OCI-LY7 (cell line): ENCODE results near the gene SLC10A3. TPM values are rescaled to one million over a fixed set of nuclear protein-coding genes. Genes with fewer than 3 reads are reported as not detected.

Experiments
- BruUV-seq: library from RNA; stranded (reverse); fragments of 400-500 nt; replicated peaks from 2 replicates; lab custom pipeline; 2021; lab: Mats Ljungman, UMichigan
- CTCF ChIA-PET: fragments of 300-600 bp; sonication (Branson Sonifier 250); formaldehyde crosslinking; loops from one replicate; lab custom pipeline; 2022; ENCODE audit warnings: antibody characterized with exemption; ENCODE audit not compliant: unreplicated experiment; lab: Charles Lee
- POLR2A ChIA-PET: fragments of 300-600 bp; sonication (Branson Sonifier 250); formaldehyde crosslinking; loops from one replicate; lab custom pipeline; 2022; ENCODE audit warnings: antibody characterized with exemption; lab: Charles Lee
- DNase-seq: peaks from one replicate; pipeline ENCODE4 v3.0.0-alpha.2; 2015; ENCODE audit warnings: low spot score
- H2AFZ ChIP-seq: fragments of 200-600 bp; sonication (generic), shearing (Covaris generic); 2 replicates; pipeline ENCODE4 v1.6.1; 2014; ENCODE audit warnings: mild to moderate bottlenecking, antibody characterized with exemption, low read length, moderate library complexity
- H3K27ac ChIP-seq: fragments of 200-600 bp; sonication (generic); 2 replicates; pipeline ENCODE4 v1.5.1; 2014; ENCODE audit warnings: mixed run types, low read depth, mild to moderate bottlenecking, moderate library complexity, low read length, inconsistent platforms; ENCODE audit not compliant: poor library complexity, severe bottlenecking
- H3K36me3 ChIP-seq: fragments of 200-600 bp; sonication (generic); 2 replicates; pipeline ENCODE4 v1.6.1; 2014; ENCODE audit warnings: mild to moderate bottlenecking, antibody characterized with exemption, low read length, moderate library complexity, mixed read lengths; ENCODE audit not compliant: insufficient read depth
- H3K4me1 ChIP-seq: fragments of 200-600 bp; sonication (generic); 2 replicates; pipeline ENCODE4 v1.5.1; 2014; ENCODE audit warnings: mild to moderate bottlenecking, low read length; ENCODE audit not compliant: insufficient read depth, poor library complexity, severe bottlenecking
- H3K4me2 ChIP-seq: fragments of 200-600 bp; sonication (generic); 2 replicates; pipeline ENCODE4 v1.6.1; 2014; ENCODE audit warnings: mild to moderate bottlenecking, low read length
- H3K4me3 ChIP-seq: fragments of 200-600 bp; sonication (generic); 2 replicates; pipeline ENCODE4 v1.5.1; 2014; ENCODE audit warnings: mild to moderate bottlenecking, low read depth, low read length; ENCODE audit not compliant: poor library complexity, severe bottlenecking
- H3K79me2 ChIP-seq: fragments of 200-600 bp; sonication (generic); 2 replicates; pipeline ENCODE4 v1.6.1; 2016; ENCODE audit warnings: low read depth, mild to moderate bottlenecking, low read length, moderate library complexity, mixed read lengths; ENCODE audit not compliant: insufficient read depth
- H3K9me2 ChIP-seq: fragments of 200-600 bp; sonication (generic); 2 replicates; pipeline ENCODE4 v1.6.1; 2016; ENCODE audit warnings: mild to moderate bottlenecking, low read length, mixed read lengths; ENCODE audit not compliant: insufficient read depth
- H3K9me3 ChIP-seq: fragments of 200-600 bp; sonication (generic); 2 replicates; pipeline ENCODE4 v1.6.1; 2014; ENCODE audit warnings: mild to moderate bottlenecking, mixed run types, low read length, mixed read lengths
- H4K20me1 ChIP-seq: fragments of 200-600 bp; sonication (generic); 2 replicates; pipeline ENCODE4 v1.6.1; 2014; ENCODE audit warnings: mild to moderate bottlenecking, antibody characterized with exemption, low read length, moderate library complexity, mixed read lengths; ENCODE audit not compliant: insufficient read depth
- CTCF ChIP-seq: fragments of 200-600 bp; sonication (generic); conservative IDR thresholded peaks from 2 replicates; pipeline ENCODE4 v1.5.1; 2014; ENCODE audit warnings: mild to moderate bottlenecking, antibody characterized with exemption, low read length, moderate library complexity, mixed read lengths
- EZH2phosphoT487 ChIP-seq: fragments of 200-600 bp; sonication (generic); IDR thresholded peaks from 2 replicates; pipeline ENCODE4 v1.6.1; 2018; ENCODE audit warnings: low read depth, borderline replicate concordance, mild to moderate bottlenecking, mixed run types, antibody characterized with exemption, low read length, moderate library complexity, mixed read lengths
- intact Hi-C: fragments of 100-400 bp; cut with micrococcal nuclease; formaldehyde crosslinking; loops from one replicate; pipeline ENCODE4 v1.10.0; 2022; ENCODE audit not compliant: unreplicated experiment
- total RNA-seq, 2 experiments: library from RNA; depleted of rRNA in 1 of 2; stranded (reverse); fragments of >200 nt in 1 of 2; shearing (Covaris generic) in 1 of 2; gene quantifications; 2 replicates each; pipeline ENCODE4 v1.2.3, GENCODE V29; 2014 to 2022

SLC10A3 gene
- total RNA-seq, 2 experiments from 2014 or later, result 14.1 to 15.6 TPM

GRCh38 chrX:154464806-154465365, 25.5 kb downstream of the SLC10A3 start:
- H3K36me3 ChIP-seq, result no peaks in the 10 kb centered on the region
- no peaks in the 10 kb centered on the region for H3K9me2 ChIP-seq
- H3K4me3 ChIP-seq, result no peak overlapping the region
- H3K4me2 ChIP-seq, result no peak overlapping the region
- no peaks in the 10 kb centered on the region for H3K79me2 ChIP-seq
- CTCF ChIA-PET, result no interaction called here
- intact Hi-C loops, result no loop called here
- H3K9me3 ChIP-seq, result no peaks in the 10 kb centered on the region
- no peak for TF ChIP-seq CTCF
- DNase-seq, result no peak
- H3K4me1 ChIP-seq, result no peaks in the 10 kb centered on the region
- H2AFZ ChIP-seq, result no peak overlapping the region
- H4K20me1 ChIP-seq, result no peaks in the 10 kb centered on the region
- no TSS peak for BruUV-seq
- H3K27ac ChIP-seq, result no peak overlapping the region
- POLR2A ChIA-PET, result no interaction called here

- ChIA-PET POLR2A (no interaction called here), CTCF (interaction anchor here (0.6 kb wide), 1 partner anchor 900 kb away, joined by 6 read pairs; no protein-coding TSS in a partner anchor)
- H3K79me2 ChIP-seq, result no peaks in the 10 kb centered on the region
- no peaks in the 10 kb centered on the region for H4K20me1 ChIP-seq
- H3K9me2 ChIP-seq, result no peaks in the 10 kb centered on the region
- intact Hi-C loops, result no loop called here
- H3K27ac ChIP-seq, result no peak overlapping the region
- H3K4me2 ChIP-seq, result no peak overlapping the region
- H3K9me3 ChIP-seq, result no peaks in the 10 kb centered on the region
- H3K4me1 ChIP-seq, result peaks cover 5% of the 10 kb centered on the region
- no TSS peak for BruUV-seq
- no peak overlapping the region for H2AFZ ChIP-seq
- TF ChIP-seq CTCF (no peak), EZH2phosphoT487 (no peak)
- no peak overlapping the region for H3K4me3 ChIP-seq
- H3K36me3 ChIP-seq, result no peaks in the 10 kb centered on the region
- DNase-seq, result no peak
Observed at GRCh38 chrX:154463611-154464220, 26.7 kb downstream of the SLC10A3 start.

- Histone ChIP-seq H2AFZ (no peak overlapping the region), H3K36me3 (no peaks in the 10 kb centered on the region), H3K4me1 (peaks cover 9% of the 10 kb centered on the region), H3K4me2 (no peak overlapping the region), H3K9me2 (no peaks in the 10 kb centered on the region), H3K9me3 (no peaks in the 10 kb centered on the region), H3K4me3 (no peak overlapping the region), H4K20me1 (no peaks in the 10 kb centered on the region), H3K27ac (no peak overlapping the region), H3K79me2 (no peaks in the 10 kb centered on the region)
- no peak for DNase-seq
- intact Hi-C loops, result no loop called here
- BruUV-seq, result no TSS peak
- ChIA-PET POLR2A (no interaction called here), CTCF (no interaction called here)
- TF ChIP-seq CTCF, result no peak
- TF ChIP-seq EZH2phosphoT487, result no peak
Observed at GRCh38 chrX:154462396-154462795, 28.0 kb downstream of the SLC10A3 start.
